Mesodermal cell (in vitro differentiated cells): ENCODE results near the gene CRYBG2. TPM values are rescaled to one million over a fixed set of nuclear protein-coding genes. Genes with fewer than 3 reads are reported as not detected.

ENCODE experiments used
- H3K27ac ChIP-seq: 2 replicates; pipeline ENCODE4 v1.7.0; 2013; ENCODE audit warnings: mild to moderate bottlenecking, low read depth, low read length, moderate library complexity; ENCODE audit not compliant: severe bottlenecking
- H3K36me3 ChIP-seq: 2 replicates; pipeline ENCODE4 v1.7.1; 2013; ENCODE audit warnings: mild to moderate bottlenecking, low read length, moderate library complexity; ENCODE audit not compliant: control insufficient read depth, insufficient read depth
- H3K4me1 ChIP-seq: one replicate; pipeline ENCODE4 v1.7.1; 2013; ENCODE audit warnings: mild to moderate bottlenecking, low read length; ENCODE audit not compliant: insufficient read depth, control insufficient read depth, poor library complexity, severe bottlenecking
- H3K4me3 ChIP-seq: 2 replicates; pipeline ENCODE4 v1.7.0; 2013; ENCODE audit warnings: low read length, control low read depth, mild to moderate bottlenecking; ENCODE audit not compliant: insufficient read depth, poor library complexity, severe bottlenecking; ENCODE audit errors: extremely low read depth
- H3K9me3 ChIP-seq: 2 replicates; pipeline ENCODE4 v1.7.1; 2013; ENCODE audit warnings: mild to moderate bottlenecking, low read length, moderate library complexity; ENCODE audit not compliant: control insufficient read depth
- WGBS, 2 experiments: methylation state at CpG; one replicate each; pipeline ENCODE4 v1.1.5; 2013; ENCODE audit warnings: missing lambda C conversion rate in 2 of 2; ENCODE audit not compliant: insufficient coverage in 2 of 2; 5-methylcytosine and 5-hydroxymethylcytosine counted together
- polyA plus RNA-seq, 2 experiments: library from polyadenylated mRNA; stranded (reverse); fragments of 50-300 nt; gene quantifications; one replicate each; pipeline ENCODE4 v1.2.3, GENCODE V29; 2013

The CRYBG2 gene, protein sequence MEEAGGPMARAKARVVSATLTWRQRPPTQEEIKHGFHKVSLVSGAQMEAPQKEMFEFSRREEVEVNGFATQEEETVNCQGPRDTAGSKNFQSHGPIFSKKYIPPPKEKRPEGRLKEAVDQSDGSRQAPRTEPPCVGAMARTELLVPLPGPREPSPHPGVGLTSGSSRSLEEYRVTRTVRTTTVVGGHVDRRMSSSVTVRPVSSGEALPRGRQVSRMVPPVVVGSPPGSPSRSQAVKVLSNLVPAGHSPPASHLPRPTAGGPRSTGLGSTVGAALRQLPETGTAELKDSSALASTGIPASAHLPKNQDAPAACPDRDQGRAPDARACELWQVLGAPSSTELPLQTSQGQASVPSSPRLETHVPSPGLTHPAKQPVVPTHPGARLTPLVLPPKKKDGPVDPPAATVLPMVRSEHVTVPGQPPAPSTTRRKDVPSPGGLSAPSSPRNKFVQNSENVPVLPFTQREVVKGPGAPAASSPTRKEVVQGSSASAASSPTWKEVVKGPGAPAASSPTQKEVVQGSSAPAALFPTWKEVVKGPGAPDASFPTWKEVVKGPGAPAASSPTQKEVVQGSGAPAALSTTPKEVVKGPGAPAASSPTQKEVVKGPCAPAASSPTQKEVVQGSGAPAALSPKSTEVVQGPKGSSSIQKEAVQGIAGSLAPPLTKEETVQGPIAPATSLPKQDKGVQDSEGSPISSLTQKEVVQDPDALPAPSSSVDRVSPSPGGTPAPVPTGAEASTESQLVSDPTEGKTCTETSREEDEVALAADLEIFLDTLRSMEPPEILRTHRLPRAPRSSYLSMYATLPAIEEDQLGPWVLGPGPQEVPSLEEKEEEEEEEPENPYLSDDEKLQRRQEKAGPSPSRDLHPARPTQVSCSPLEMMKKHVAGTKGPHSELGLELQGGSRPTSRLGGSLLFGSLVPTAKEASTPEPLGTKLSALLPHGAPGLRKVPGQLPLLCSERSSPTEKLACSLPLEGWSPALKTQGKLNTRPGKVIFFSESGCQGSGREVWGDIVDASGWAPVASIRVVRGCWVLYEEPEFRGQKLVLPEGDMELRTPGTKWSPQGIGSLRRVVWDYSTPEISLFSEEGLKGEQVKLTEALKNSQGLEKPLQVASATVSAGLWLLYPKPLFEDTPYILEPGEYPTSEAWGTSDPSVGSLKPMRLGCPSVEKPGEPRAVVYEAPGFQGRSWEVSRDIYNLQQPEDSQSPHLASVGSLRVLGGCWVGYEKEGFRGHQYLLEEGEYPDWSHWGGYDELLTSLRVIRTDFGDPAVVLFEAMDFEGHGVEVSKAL (N-terminal part only)
- 1.7 TPM for polyA plus RNA-seq (2013, experiment 1 of 2)
- polyA plus RNA-seq (2013, experiment 2 of 2), result 2.9 TPM

GRCh38 chr1:26353976-26354820 is at the start of gene CRYBG2:
CRYBG2 (minus strand) TSS chr1:26354130; CDS start chr1:26346657, 7,473 bp downstream.
- H3K4me3 ChIP-seq, result no peak within 1 kb of the TSS
- WGBS, 2 experiments, result 92 to 98% methylated on average over 17 to 21 of the region's 21 CpGs
- no peaks in the 10 kb centered on the region for H3K36me3 ChIP-seq
- no peak within 1 kb of the TSS for H3K27ac ChIP-seq
- peaks cover 28% of the 10 kb centered on the region for H3K4me1 ChIP-seq
- H3K9me3 ChIP-seq, result no peaks in the 10 kb centered on the region

DNA sequence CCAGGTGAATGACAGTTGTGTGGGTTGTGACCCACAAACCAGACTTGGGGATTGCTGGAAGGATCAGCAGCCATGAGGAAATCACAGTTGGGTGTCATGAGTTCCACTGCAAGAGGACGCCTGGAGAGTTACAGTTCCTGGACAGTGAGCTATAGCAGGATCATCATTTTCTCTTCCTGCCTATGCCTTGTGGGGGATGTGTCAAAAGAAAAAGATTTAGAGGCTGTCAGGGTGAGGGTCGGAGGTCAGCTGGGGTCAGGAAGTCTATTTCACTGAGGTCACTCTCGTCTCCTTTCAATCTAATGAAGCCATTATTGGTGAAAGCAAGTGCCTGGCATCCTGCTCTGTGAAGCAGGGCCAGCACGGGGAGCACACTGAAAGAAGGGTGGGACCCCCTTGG is 49.7 kb upstream of the CRYBG2 start:
- Histone ChIP-seq H3K27ac (no peak overlapping the region), H3K36me3 (no peaks in the 10 kb centered on the region), H3K4me3 (no peak overlapping the region), H3K4me1 (peaks cover 12% of the 10 kb centered on the region), H3K9me3 (no peaks in the 10 kb centered on the region)
- WGBS, 2 experiments, result 61 to 77% methylated on average over 4 of the region's 4 CpGs

DNA sequence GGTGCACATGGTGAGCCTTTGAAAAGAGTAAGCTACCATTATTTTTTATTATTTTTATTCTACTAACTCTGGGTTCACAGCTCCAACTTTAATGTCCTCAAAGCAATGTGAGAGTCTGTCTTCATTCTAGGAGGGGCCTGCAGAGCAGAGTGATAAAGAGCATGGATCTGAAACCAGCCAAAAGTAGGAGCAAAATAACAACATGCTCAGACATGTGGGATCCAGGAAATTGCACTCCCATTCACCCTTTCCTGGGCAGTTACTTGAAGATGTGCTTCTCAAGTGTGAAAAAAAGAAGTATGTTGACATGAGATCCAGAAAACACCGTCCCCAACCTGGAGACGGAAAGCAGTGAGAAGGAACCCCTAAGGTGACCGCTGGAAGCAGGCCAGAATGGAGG is 48.0 kb upstream of the CRYBG2 start:
- peaks cover 12% of the 10 kb centered on the region for H3K4me1 ChIP-seq
- no peak overlapping the region for H3K4me3 ChIP-seq
- WGBS, 2 experiments, result 96 to 98% methylated on average over 3 of the region's 3 CpGs
- no peaks in the 10 kb centered on the region for H3K9me3 ChIP-seq
- H3K27ac ChIP-seq, result no peak overlapping the region
- H3K36me3 ChIP-seq, result no peaks in the 10 kb centered on the region

DNA sequence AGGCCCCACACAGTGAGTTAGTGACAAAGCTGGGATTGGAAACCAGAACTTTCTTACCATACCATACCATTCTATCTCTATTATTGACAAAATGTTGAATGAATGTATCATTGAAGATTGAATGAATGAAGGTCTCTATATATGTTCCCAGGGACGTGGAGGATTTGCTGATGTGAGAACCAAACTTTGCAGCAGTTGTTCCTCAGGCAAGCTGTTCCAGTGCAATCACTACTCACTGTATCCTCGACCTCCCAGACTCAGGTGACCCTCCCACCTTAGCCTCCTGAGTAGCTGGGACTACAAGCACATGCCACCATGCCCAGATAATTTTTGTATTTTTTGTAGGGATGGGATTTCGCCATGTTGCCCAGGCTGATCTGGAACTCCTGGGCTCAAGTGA is 45.1 kb upstream of the CRYBG2 start:
- no peaks in the 10 kb centered on the region for H3K36me3 ChIP-seq
- peaks cover 5% of the 10 kb centered on the region for H3K4me1 ChIP-seq
- no peaks in the 10 kb centered on the region for H3K9me3 ChIP-seq
- no peak overlapping the region for H3K4me3 ChIP-seq
- 83 to 88% methylated on average over 1 to 2 of the region's 3 CpGs for WGBS, 2 experiments
- no peak overlapping the region for H3K27ac ChIP-seq

DNA sequence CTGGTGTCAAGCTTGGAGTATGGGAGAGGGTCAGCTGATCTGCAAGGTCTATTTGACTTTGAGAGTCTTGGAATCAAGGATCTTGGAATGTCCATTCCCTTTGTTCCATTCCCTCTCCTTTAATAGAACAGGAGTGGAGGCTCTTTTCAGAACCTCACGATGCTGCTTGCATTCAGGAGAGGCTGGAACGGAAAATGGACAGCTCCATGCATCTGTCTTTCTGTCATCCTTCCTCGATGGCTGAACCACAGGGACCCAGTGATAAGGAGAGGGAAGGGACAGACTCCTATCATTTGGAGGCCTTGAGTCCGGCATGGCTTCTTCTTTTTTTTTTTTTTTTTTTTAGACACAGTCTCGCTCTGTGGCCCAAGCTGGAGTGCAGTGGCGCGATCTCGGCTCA is 41.8 kb upstream of the CRYBG2 start:
- Histone ChIP-seq H3K9me3 (no peaks in the 10 kb centered on the region), H3K36me3 (no peaks in the 10 kb centered on the region), H3K4me3 (no peak overlapping the region), H3K27ac (no peak overlapping the region), H3K4me1 (no peaks in the 10 kb centered on the region)
- WGBS, 2 experiments, result 81 to 88% methylated on average over 3 to 4 of the region's 8 CpGs

DNA sequence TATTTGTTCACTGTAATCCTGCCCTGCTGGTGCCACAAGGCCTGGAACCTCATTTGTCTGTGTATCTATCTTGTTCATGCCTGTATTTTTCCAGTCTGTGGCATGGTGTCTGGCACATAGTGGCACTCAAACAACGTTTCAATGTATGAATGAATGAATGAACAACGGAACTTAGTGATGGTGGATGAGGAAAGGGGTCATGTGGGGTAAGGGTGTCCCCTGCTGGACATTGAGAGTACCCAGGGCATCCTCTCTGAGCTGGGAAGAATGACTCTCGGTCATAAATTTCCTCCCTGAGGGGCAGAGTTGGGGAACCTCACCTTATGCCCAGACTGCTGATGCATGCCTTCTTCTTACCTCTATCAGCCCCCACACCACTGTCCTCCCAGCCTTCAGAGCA is 37.5 kb upstream of the CRYBG2 start:
- Histone ChIP-seq H3K9me3 (no peaks in the 10 kb centered on the region), H3K27ac (no peak overlapping the region), H3K4me1 (no peaks in the 10 kb centered on the region), H3K4me3 (no peak overlapping the region), H3K36me3 (no peaks in the 10 kb centered on the region)
- 6% methylated on average over 3 of the region's 3 CpGs for WGBS, 2 experiments

DNA sequence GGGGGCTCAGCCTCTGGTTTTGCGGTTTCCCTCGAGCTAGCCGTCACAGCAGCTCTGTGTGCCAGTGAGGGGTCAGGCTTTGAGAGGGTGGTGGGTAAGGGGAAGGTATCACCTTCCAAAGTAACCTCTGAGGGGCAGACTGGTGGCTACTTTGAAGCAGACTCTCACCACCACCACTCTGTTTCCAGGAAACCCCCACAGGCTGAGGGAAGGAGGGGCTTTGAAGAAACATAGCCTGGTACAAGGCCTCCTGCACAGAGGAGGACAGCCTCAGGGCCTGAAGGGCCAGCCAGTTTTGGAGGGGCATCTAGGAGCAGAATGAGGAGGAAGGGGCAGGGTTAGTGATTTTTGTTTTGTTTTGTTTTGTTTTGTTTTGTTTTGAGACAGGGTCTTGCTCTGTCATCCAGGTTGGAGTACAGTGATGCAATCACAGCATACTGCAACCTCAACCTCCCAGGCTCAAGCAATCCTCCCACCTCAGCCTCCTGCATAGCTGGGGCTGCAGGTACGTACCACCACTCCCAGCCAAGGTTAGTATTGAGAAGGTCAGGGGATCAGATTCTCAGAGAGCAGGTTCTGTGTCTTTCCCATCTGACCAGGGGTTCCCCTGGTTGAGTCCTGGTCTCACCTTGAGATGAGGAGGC is 35.8 kb upstream of the CRYBG2 start:
- WGBS, 2 experiments, result 100% methylated on average over 3 of the region's 4 CpGs; no CpG with 5 or more reads in 1 of the 2 experiments
- H3K27ac ChIP-seq, result no peak overlapping the region
- no peaks in the 10 kb centered on the region for H3K36me3 ChIP-seq
- H3K9me3 ChIP-seq, result no peaks in the 10 kb centered on the region
- H3K4me1 ChIP-seq, result no peaks in the 10 kb centered on the region
- H3K4me3 ChIP-seq, result no peak overlapping the region

DNA sequence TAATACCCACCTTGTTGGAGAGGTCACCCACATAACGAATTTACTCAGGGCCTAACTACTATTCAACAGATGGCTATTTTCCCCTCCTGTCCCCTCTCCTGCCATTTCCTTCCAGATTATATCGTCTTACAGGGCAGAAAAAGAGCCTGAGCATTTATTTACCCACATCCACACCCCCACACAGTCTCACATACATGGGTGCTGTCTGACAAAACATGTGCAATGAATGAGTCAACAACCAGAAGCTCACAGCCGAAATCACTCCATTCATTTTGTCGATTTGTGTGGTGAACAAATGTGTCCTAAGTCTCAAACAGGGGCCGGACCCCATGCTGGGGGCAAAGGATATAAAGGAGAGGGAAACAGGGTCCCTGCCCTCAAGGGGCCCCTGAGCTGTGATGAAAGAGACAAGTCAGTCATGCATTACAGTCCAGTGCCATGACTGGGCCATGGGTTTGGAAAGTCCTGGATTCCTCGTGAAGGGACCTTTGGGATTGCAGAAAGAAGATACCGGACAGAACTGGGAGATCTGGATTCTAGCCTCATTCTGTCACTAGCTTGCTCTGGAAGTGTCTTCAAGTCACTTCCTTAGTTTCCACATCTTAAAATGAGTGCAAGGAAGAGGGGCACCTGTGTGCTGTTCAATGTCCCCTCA is 35.0 kb upstream of the CRYBG2 start:
- H3K4me1 ChIP-seq, result no peaks in the 10 kb centered on the region
- no peaks in the 10 kb centered on the region for H3K36me3 ChIP-seq
- H3K9me3 ChIP-seq, result no peaks in the 10 kb centered on the region
- WGBS, 2 experiments, result 93% methylated on average over 7 of the region's 7 CpGs
- no peak overlapping the region for H3K4me3 ChIP-seq
- no peak overlapping the region for H3K27ac ChIP-seq

GRCh38 chr1:26387447-26387846 is 33.5 kb upstream of the CRYBG2 start:
- WGBS, 2 experiments, result 85 to 90% methylated on average over 7 of the region's 7 CpGs
- Histone ChIP-seq H3K9me3 (no peaks in the 10 kb centered on the region), H3K4me3 (no peak overlapping the region), H3K27ac (no peak overlapping the region), H3K4me1 (no peaks in the 10 kb centered on the region), H3K36me3 (no peaks in the 10 kb centered on the region)
